Subcutaneous abdominal adipose tissue (tissue), 5 donors: ENCODE data around the gene IL31RA.

Experiments used
- H3K27ac ChIP-seq: one replicate; pipeline ENCODE4 v1.7.0; 2013; ENCODE audit warnings: low read depth, mild to moderate bottlenecking, inconsistent platforms, low read length, moderate library complexity
- H3K27me3 ChIP-seq, 5 donors: one replicate each; pipeline ENCODE4 v1.7.0; 2013; ENCODE audit warnings: low read length in 5 of 5, inconsistent platforms in 1 of 5; ENCODE audit not compliant: control insufficient read depth in 5 of 5, insufficient read depth in 4 of 5
- H3K36me3 ChIP-seq, 5 donors: one replicate each; pipeline ENCODE4 v1.7.0; 2013; ENCODE audit warnings: low read length in 5 of 5; ENCODE audit not compliant: control insufficient read depth in 5 of 5, insufficient read depth in 5 of 5
- H3K4me1 ChIP-seq, 5 donors: one replicate each; pipeline ENCODE4 v1.7.0; 2013; ENCODE audit warnings: low read length in 5 of 5, mild to moderate bottlenecking in 3 of 5, moderate library complexity in 1 of 5; ENCODE audit not compliant: control insufficient read depth in 5 of 5, insufficient read depth in 5 of 5
- H3K4me3 ChIP-seq, 5 donors: one replicate each; pipeline ENCODE4 v1.7.0; 2013; ENCODE audit warnings: low read length in 5 of 5, low read depth in 1 of 5
- H3K9ac ChIP-seq, 5 donors: one replicate each; pipeline ENCODE4 v1.7.0; 2013; ENCODE audit warnings: low read length in 5 of 5, mild to moderate bottlenecking in 4 of 5, moderate library complexity in 3 of 5
- H3K9me3 ChIP-seq, 5 donors: one replicate each; pipeline ENCODE4 v1.7.0; 2013; ENCODE audit warnings: low read length in 5 of 5; ENCODE audit not compliant: control insufficient read depth in 5 of 5
- donor health status: healthy.
- donor health status: healthy.
- donor health status: healthy.
- donor health status: healthy.
- donor health status: healthy.

Gene IL31RA

GRCh38 chr5:55873234-55873633 is 22.1 kb downstream of the IL31RA start:
- Histone ChIP-seq H3K4me3 (no peak overlapping the region), H3K9ac (no peak overlapping the region), H3K4me1 (peaks cover 0 to 3% (median 0%) of the 10 kb centered on the region in 5 donors), H3K27ac (no peak overlapping the region), H3K9me3 (peaks cover 0 to 6% (median 0%) of the 10 kb centered on the region in 5 donors), H3K27me3 (no peaks in the 10 kb centered on the region), H3K36me3 (no peaks in the 10 kb centered on the region)

DNA sequence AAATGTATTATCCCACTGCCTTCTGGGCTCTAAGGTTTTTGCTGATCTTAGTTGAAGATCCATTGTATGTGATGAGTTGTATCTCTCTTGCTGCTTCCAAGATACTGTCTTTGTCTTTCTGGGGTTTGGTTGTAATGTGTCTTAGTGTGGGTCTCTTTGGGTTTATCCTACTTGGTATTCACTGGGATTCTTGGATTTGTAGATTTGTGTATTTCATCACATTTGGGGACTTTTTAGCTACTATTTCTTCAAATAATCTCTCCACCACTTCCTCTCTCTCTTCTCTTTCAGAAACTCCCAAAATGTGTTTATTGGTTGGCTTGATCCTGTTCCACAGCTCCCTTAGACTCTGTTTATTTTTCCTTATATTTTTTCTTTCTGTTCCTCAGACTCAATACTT is 26.5 kb downstream of the IL31RA start:
- Histone ChIP-seq H3K4me1 (no peaks in the 10 kb centered on the region), H3K36me3 (no peaks in the 10 kb centered on the region), H3K9ac (no peak overlapping the region), H3K9me3 (peaks cover 0 to 6% (median 0%) of the 10 kb centered on the region in 5 donors), H3K27ac (no peak overlapping the region), H3K4me3 (no peak overlapping the region), H3K27me3 (no peaks in the 10 kb centered on the region)

DNA sequence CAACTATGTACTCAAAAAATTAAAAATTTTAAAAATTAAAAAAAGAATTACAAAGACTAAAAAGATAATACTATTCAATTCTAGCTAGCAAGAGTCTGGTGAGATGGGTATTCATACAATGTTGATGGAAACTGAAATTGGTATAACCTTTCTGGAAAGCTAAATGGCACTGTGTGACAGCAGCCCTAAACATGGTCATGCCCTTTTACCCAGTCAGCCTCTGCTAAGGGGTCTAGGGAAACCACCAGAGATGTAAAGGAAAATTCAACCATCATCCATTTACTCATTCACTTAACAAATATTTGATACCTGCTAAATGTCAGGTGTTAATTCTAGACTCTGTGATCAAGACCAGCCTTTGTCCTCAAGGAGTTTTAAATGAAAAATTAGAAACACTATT is 29.3 kb downstream of the IL31RA start:
- Histone ChIP-seq H3K36me3 (no peaks in the 10 kb centered on the region), H3K9ac (no peak overlapping the region), H3K9me3 (peaks cover 0 to 6% (median 0%) of the 10 kb centered on the region in 5 donors), H3K27ac (no peak overlapping the region), H3K4me1 (no peaks in the 10 kb centered on the region), H3K27me3 (no peaks in the 10 kb centered on the region), H3K4me3 (no peak overlapping the region)

DNA sequence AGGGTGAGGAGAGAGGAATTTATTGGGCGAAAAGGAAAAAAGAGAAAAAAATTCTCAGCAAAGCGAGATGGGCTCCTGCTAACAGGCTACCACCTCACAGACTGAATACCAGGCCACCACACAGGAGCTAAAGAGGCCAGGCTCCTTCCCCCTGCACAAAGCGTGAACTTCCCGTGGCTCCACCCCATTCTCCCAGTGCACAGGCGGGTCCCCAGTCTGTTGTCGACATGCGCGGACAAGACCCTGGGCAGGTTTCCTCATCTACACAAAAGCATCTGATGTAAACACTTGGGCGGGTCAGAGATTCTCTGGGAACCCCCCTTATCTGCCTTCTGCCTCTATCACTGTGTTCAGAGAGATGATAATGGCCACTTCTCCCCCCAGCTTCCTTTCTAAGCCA is 34.2 kb downstream of the IL31RA start:
- Histone ChIP-seq H3K4me3 (no peak overlapping the region), H3K4me1 (no peaks in the 10 kb centered on the region), H3K9ac (no peak overlapping the region), H3K9me3 (no peaks in the 10 kb centered on the region), H3K27ac (no peak overlapping the region), H3K27me3 (no peaks in the 10 kb centered on the region), H3K36me3 (no peaks in the 10 kb centered on the region)

- Histone ChIP-seq H3K4me1 (no peaks in the 10 kb centered on the region), H3K4me3 (no peak overlapping the region), H3K27me3 (no peaks in the 10 kb centered on the region), H3K9ac (no peak overlapping the region), H3K36me3 (no peaks in the 10 kb centered on the region), H3K27ac (no peak overlapping the region), H3K9me3 (no peaks in the 10 kb centered on the region)
Measured at GRCh38 chr5:55888205-55888604, 37.0 kb downstream of the IL31RA start.

DNA sequence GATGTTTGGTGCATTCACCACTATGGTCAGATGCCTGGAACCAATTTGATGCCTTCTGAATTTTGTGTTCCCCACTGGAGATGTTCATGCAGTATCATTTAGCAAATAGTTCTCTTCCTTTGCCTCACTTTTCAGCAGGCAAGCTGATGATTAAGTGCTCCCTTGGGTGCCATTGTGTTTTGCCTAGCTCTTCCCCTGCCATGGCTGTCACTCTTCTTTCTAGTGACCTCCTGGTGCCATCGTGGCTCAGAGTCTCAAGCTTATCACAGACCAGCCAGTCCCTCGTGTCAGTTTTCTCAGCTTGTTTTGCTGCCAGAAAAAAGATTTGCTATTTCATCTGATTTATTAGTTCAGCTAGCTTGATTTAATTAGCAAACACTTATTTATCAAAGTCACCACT is 41.3 kb downstream of the IL31RA start:
- H3K4me1 ChIP-seq: peaks cover 0 to 6% (median 5%) of the 10 kb centered on the region in 5 donors

DNA sequence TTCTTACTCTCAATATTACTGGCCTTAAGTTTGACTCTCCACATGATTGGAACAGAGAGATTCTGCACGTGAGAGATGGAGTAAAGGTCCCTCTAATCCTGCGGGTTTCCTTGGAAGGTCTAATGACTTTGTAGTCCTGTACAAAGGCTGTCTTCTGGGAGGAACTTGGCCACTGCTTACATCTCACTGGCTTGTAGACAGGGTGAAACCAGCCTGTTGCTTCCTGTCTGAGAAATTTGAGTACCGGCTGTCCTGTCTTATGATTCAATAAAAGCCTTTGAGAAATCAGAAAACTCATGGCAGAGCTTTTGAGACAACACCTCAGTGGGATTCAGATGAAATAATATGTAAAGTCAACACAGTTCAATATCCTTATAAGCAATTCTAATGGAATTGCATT is 43.0 kb downstream of the IL31RA start:
- H3K27me3 ChIP-seq: no peaks in the 10 kb centered on the region
- no peak overlapping the region for H3K4me3 ChIP-seq
- H3K9me3 ChIP-seq: no peaks in the 10 kb centered on the region
- no peaks in the 10 kb centered on the region for H3K36me3 ChIP-seq
- no peak overlapping the region for H3K9ac ChIP-seq
- no peak overlapping the region for H3K27ac ChIP-seq
- peaks cover 2 to 12% (median 8%) of the 10 kb centered on the region in 5 donors for H3K4me1 ChIP-seq

More for the DNA sequence above, 41.3 kb downstream of the IL31RA start:
- H3K4me3 ChIP-seq: no peak overlapping the region
- H3K9ac ChIP-seq: no peak overlapping the region
- no peak overlapping the region for H3K27ac ChIP-seq
- H3K36me3 ChIP-seq: no peaks in the 10 kb centered on the region
- no peaks in the 10 kb centered on the region for H3K9me3 ChIP-seq
- no peaks in the 10 kb centered on the region for H3K27me3 ChIP-seq

- H3K27ac ChIP-seq: no peak overlapping the region
- H3K36me3 ChIP-seq: no peaks in the 10 kb centered on the region
- no peak overlapping the region for H3K9ac ChIP-seq
- H3K9me3 ChIP-seq: no peaks in the 10 kb centered on the region
- peaks cover 2 to 12% (median 8%) of the 10 kb centered on the region in 5 donors for H3K4me1 ChIP-seq
- no peaks in the 10 kb centered on the region for H3K27me3 ChIP-seq
- no peak overlapping the region for H3K4me3 ChIP-seq
Measured at GRCh38 chr5:55895346-55895745, 44.2 kb downstream of the IL31RA start.

GRCh38 chr5:55896238-55896637 is 45.1 kb downstream of the IL31RA start:
- Histone ChIP-seq H3K9me3 (no peaks in the 10 kb centered on the region), H3K4me3 (no peak overlapping the region), H3K27me3 (no peaks in the 10 kb centered on the region), H3K27ac (no peak overlapping the region), H3K4me1 (peaks cover 2 to 12% (median 8%) of the 10 kb centered on the region in 5 donors), H3K36me3 (no peaks in the 10 kb centered on the region), H3K9ac (no peak overlapping the region)

GRCh38 chr5:55896663-55897062 is 45.5 kb downstream of the IL31RA start:
- H3K27me3 ChIP-seq: no peaks in the 10 kb centered on the region
- H3K9me3 ChIP-seq: no peaks in the 10 kb centered on the region
- no peak overlapping the region for H3K27ac ChIP-seq
- H3K9ac ChIP-seq: no peak overlapping the region
- peaks cover 2 to 12% (median 8%) of the 10 kb centered on the region in 5 donors for H3K4me1 ChIP-seq
- H3K36me3 ChIP-seq: no peaks in the 10 kb centered on the region
- H3K4me3 ChIP-seq: no peak overlapping the region
